ENCODE results near the gene LRGUK.

LRGUK gene

GRCh38 chr7:134128829-134129228 lies 1.7 kb downstream of the LRGUK start:
- DNase-seq (ENCODE audit: low read depth), result no peak

GRCh38 chr7:134129856-134130523 lies 2.9 kb downstream of the LRGUK start:
- no peak for DNase-seq (ENCODE audit: low read depth)

GRCh38 chr7:134134004-134134403 lies 6.9 kb downstream of the LRGUK start:
- DNase-seq (ENCODE audit: low read depth), result no peak

GRCh38 chr7:134140889-134141867 lies 14.0 kb downstream of the LRGUK start:
- DNase-seq (ENCODE audit: low read depth), result peak; percentile 9

GRCh38 chr7:134141868-134142264 lies 14.7 kb downstream of the LRGUK start:
- DNase-seq (ENCODE audit: low read depth), result no peak

GRCh38 chr7:134153493-134154136 lies 26.5 kb downstream of the LRGUK start:
- no peak for DNase-seq (ENCODE audit: low read depth)

- no peak for DNase-seq (ENCODE audit: low read depth)
Observed at GRCh38 chr7:134154581-134155130, 27.5 kb downstream of the LRGUK start.

GRCh38 chr7:134155206-134155605 lies 28.1 kb downstream of the LRGUK start:
- DNase-seq (ENCODE audit: low read depth), result no peak

GRCh38 chr7:134155871-134156270 lies 28.7 kb downstream of the LRGUK start:
- DNase-seq (ENCODE audit: low read depth), result no peak

GRCh38 chr7:134165252-134165651 lies 38.1 kb downstream of the LRGUK start:
- no peak for DNase-seq (ENCODE audit: low read depth)

- no peak for DNase-seq (ENCODE audit: low read depth)
Observed at GRCh38 chr7:134167250-134167649, 40.1 kb downstream of the LRGUK start.

- DNase-seq (ENCODE audit: low read depth), result no peak
Observed at GRCh38 chr7:134167841-134168240, 40.7 kb downstream of the LRGUK start.

- DNase-seq (ENCODE audit: low read depth), result no peak
Observed at GRCh38 chr7:134174795-134175261, 47.7 kb downstream of the LRGUK start.

GRCh38 chr7:134175334-134176036 lies 48.3 kb downstream of the LRGUK start:
- no peak for DNase-seq (ENCODE audit: low read depth)

- DNase-seq (ENCODE audit: low read depth), result no peak
Observed at GRCh38 chr7:134176037-134176350, 48.9 kb downstream of the LRGUK start.

- DNase-seq (ENCODE audit: low read depth), result no peak
Observed at GRCh38 chr7:134179036-134180011, 52.2 kb downstream of the LRGUK start.

- DNase-seq (ENCODE audit: low read depth), result no peak
Observed at GRCh38 chr7:134180376-134180775, 53.2 kb downstream of the LRGUK start.

GRCh38 chr7:134182078-134182477 lies 54.9 kb downstream of the LRGUK start:
- no peak for DNase-seq (ENCODE audit: low read depth)

- DNase-seq (ENCODE audit: low read depth), result no peak
Observed at GRCh38 chr7:134184767-134185166, 57.6 kb downstream of the LRGUK start.

GRCh38 chr7:134186027-134186426 lies 58.9 kb downstream of the LRGUK start:
- DNase-seq (ENCODE audit: low read depth), result no peak

All from T follicular helper cell (primary cell).